HCT116 (cell line): ENCODE results near the gene GAS2.

Experiments
- CTCF ChIP-seq, 3 experiments: fragments of 200-600 bp in 1 of 3; sonication (generic) in 1 of 3; IDR thresholded peaks in 2 of 3; conservative IDR thresholded peaks in 1 of 3; 2 replicates each; pipeline ENCODE4 v1.5.1; 2012 to 2017; ENCODE audit warnings: low read depth in 2 of 3, low read length in 2 of 3, antibody characterized with exemption in 1 of 3, borderline replicate concordance in 1 of 3, control low read depth in 1 of 3, mild to moderate bottlenecking in 1 of 3, mixed read lengths in 1 of 3, mixed run types in 1 of 3, moderate library complexity in 1 of 3; ENCODE audit not compliant: insufficient read depth in 1 of 3
- RAD21 ChIP-seq: IDR thresholded peaks from 2 replicates; pipeline ENCODE4 v1.6.1; 2012; ENCODE audit warnings: low read depth, mild to moderate bottlenecking
- TF ChIP-seq, protein P1 (sequence below): IDR thresholded peaks from 2 replicates; pipeline ENCODE4 v1.6.1; 2011; ENCODE audit warnings: mild to moderate bottlenecking, low read length, moderate library complexity; ENCODE audit not compliant: insufficient replicate concordance; ENCODE audit errors: extremely low read depth

- no peak for TF ChIP-seq CTCF (IDR thresholded peaks at IDR 0.05 in 2 of 3, conservative IDR thresholded peaks at IDR 0.05 in 1 of 3; ENCODE audit: borderline replicate concordance in 1 of 3, insufficient read depth in 1 of 3, low read depth in 2 of 3, low read length in 2 of 3)
- TF ChIP-seq, protein P1, sequence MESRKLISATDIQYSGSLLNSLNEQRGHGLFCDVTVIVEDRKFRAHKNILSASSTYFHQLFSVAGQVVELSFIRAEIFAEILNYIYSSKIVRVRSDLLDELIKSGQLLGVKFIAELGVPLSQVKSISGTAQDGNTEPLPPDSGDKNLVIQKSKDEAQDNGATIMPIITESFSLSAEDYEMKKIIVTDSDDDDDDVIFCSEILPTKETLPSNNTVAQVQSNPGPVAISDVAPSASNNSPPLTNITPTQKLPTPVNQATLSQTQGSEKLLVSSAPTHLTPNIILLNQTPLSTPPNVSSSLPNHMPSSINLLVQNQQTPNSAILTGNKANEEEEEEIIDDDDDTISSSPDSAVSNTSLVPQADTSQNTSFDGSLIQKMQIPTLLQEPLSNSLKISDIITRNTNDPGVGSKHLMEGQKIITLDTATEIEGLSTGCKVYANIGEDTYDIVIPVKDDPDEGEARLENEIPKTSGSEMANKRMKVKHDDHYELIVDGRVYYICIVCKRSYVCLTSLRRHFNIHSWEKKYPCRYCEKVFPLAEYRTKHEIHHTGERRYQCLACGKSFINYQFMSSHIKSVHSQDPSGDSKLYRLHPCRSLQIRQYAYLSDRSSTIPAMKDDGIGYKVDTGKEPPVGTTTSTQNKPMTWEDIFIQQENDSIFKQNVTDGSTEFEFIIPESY = no peak
- TF ChIP-seq RAD21 = no peak
Observed at GRCh38 chr11:22786475-22786874, 120.1 kb downstream of the GAS2 start.
